ENCODE data around the gene KATNB1. TPM values are rescaled to one million over a fixed set of nuclear protein-coding genes. Genes with fewer than 3 reads are reported as not detected.
"Not testable (repeated sequence)": the region's sequence is repeated elsewhere in the genome, so short reads cannot be mapped to it uniquely, and the experiment has no call there.

KATNB1 gene
- total RNA-seq, 3 donors from 2014 or later (not counting 1 experiment from before 2014, with no cell fraction given) = 23.6 to 34.3 (median 29.7) TPM

GRCh38 chr16:57727610-57728009 is 8.0 kb upstream of the KATNB1 start:
- no peaks in the 10 kb centered on the region for H3K27me3 ChIP-seq (ENCODE audit: control insufficient read depth, insufficient read depth, low read length)
- intact Hi-C loops (cut with micrococcal nuclease) = no loop called here
- no peaks in the 10 kb centered on the region for H3K36me3 Mint-ChIP-seq
- no peaks in the 10 kb centered on the region for H3K27me3 Mint-ChIP-seq (ENCODE audit: low read depth in 2 of 2)
- H3K36me3 ChIP-seq (ENCODE audit: control insufficient read depth, insufficient read depth, low read length) = no peaks in the 10 kb centered on the region
- peaks cover 0 to 2% of the 10 kb centered on the region in 2 donors for H3K9me3 Mint-ChIP-seq
- no peaks in the 10 kb centered on the region for H3K4me1 ChIP-seq (ENCODE audit: control insufficient read depth, insufficient read depth, low read length)
- no peak overlapping the region for H3K4me3 Mint-ChIP-seq
- DNase-seq (no peak), ATAC-seq (no peak)
- H3K4me1 Mint-ChIP-seq = peaks cover under 1 to 8% of the 10 kb centered on the region in 2 donors
- no peak for TF ChIP-seq CTCF (IDR thresholded peaks at IDR 0.05)
- no peak overlapping the region for H3K27ac Mint-ChIP-seq
- no peak overlapping the region for H3K27ac ChIP-seq (ENCODE audit: low read length)
- 87% methylated on average over 4 of the region's 4 CpGs for WGBS (ENCODE audit: insufficient coverage)
- H3K9me3 ChIP-seq (ENCODE audit: control insufficient read depth, insufficient read depth, low read length) = no peaks in the 10 kb centered on the region
- H3K4me3 ChIP-seq (ENCODE audit: low read length) = no peak overlapping the region

DNA sequence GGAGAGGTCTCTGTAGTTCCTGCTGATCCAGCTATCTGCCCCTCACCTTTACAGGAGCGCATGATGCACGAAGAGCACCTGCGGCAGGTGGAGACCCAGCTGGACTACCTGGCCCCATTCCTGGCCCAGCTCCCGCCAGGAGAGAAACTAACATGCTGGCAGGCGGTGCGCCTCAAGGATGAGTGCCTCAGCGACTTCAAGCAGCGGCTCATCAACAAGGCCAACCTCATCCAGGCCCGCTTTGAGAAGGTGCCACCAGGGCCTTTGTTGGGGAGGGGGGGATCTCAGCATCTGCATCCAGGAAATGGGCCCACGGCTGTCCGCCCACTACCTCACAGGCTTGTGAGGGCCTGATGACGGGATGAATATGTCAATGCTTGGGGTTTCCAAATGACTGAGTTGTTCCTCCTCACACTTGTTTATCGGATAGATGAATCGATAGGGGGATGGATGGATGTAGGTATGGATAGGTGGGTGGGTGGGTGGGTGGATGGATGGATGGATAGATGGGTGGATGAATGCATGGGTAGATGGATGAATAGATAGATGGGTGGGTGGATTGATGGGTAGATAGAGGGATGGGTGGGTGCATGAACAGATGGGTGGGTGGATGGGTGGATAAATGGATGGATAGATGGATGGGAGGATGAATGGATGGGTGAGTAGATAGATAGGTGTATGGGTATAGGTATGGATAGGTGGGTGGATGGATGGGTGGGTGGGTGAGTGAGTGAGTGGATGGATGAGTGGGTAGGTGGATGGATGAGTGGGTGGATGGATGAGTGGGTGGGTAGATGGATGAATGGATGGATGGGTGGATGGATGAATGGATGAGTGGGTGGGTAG is 7.0 kb upstream of the KATNB1 start:
- Histone ChIP-seq H3K27ac (ENCODE audit: low read length) (no peak overlapping the region), H3K4me1 (ENCODE audit: control insufficient read depth, insufficient read depth, low read length) (no peaks in the 10 kb centered on the region), H3K36me3 (ENCODE audit: control insufficient read depth, insufficient read depth, low read length) (no peaks in the 10 kb centered on the region), H3K9me3 (ENCODE audit: control insufficient read depth, insufficient read depth, low read length) (no peaks in the 10 kb centered on the region), H3K4me3 (ENCODE audit: low read length) (no peak overlapping the region), H3K27me3 (ENCODE audit: control insufficient read depth, insufficient read depth, low read length) (no peaks in the 10 kb centered on the region)
- Mint-ChIP-seq H3K36me3 (no peaks in the 10 kb centered on the region), H3K9me3 (peaks cover 0 to 2% of the 10 kb centered on the region in 2 donors), H3K4me1 (peaks cover 8 to 13% of the 10 kb centered on the region in 2 donors), H3K27ac (no peak overlapping the region), H3K4me3 (no peak overlapping the region), H3K27me3 (ENCODE audit: low read depth in 2 of 2) (no peaks in the 10 kb centered on the region)
- intact Hi-C loops (cut with micrococcal nuclease) = no loop called here
- ATAC-seq (no peak), DNase-seq (no peak)
- no peak for TF ChIP-seq CTCF (IDR thresholded peaks at IDR 0.05)
- WGBS (ENCODE audit: insufficient coverage) = 96% methylated on average over 14 of the region's 14 CpGs

- H3K27me3 Mint-ChIP-seq (ENCODE audit: low read depth in 2 of 2) = no peaks in the 10 kb centered on the region
- H3K4me1 ChIP-seq (ENCODE audit: control insufficient read depth, insufficient read depth, low read length) = no peaks in the 10 kb centered on the region
- TF ChIP-seq CTCF (IDR thresholded peaks at IDR 0.05) = no peak
- H3K27me3 ChIP-seq (ENCODE audit: control insufficient read depth, insufficient read depth, low read length) = no peaks in the 10 kb centered on the region
- no peaks in the 10 kb centered on the region for H3K36me3 ChIP-seq (ENCODE audit: control insufficient read depth, insufficient read depth, low read length)
- no peak overlapping the region for H3K4me3 ChIP-seq (ENCODE audit: low read length)
- 94% methylated on average over 1 of the region's 1 CpG for whole genome bisulfite sequencing (ENCODE audit: insufficient coverage)
- H3K27ac ChIP-seq (ENCODE audit: low read length) = no peak overlapping the region
- no peak overlapping the region for H3K4me3 Mint-ChIP-seq
- intact Hi-C loops (cut with micrococcal nuclease) = no loop called here
- no peaks in the 10 kb centered on the region for H3K9me3 ChIP-seq (ENCODE audit: control insufficient read depth, insufficient read depth, low read length)
- DNase-seq (no peak), ATAC-seq (no peak)
- no peak overlapping the region for H3K27ac Mint-ChIP-seq
- H3K9me3 Mint-ChIP-seq = peaks cover 0 to 2% of the 10 kb centered on the region in 2 donors
- peaks cover 8 to 13% of the 10 kb centered on the region in 2 donors for H3K4me1 Mint-ChIP-seq
- no peaks in the 10 kb centered on the region for H3K36me3 Mint-ChIP-seq
Observed at GRCh38 chr16:57729182-57729484, 6.4 kb upstream of the KATNB1 start.

GRCh38 chr16:57729852-57730251 is 5.7 kb upstream of the KATNB1 start:
- H3K4me1 ChIP-seq (ENCODE audit: control insufficient read depth, insufficient read depth, low read length); intact Hi-C loops (cut with micrococcal nuclease); H3K27ac ChIP-seq (ENCODE audit: low read length); H3K27ac Mint-ChIP-seq; H3K4me3 Mint-ChIP-seq; H3K36me3 ChIP-seq (ENCODE audit: control insufficient read depth, insufficient read depth, low read length); H3K9me3 Mint-ChIP-seq; DNase-seq; ATAC-seq; H3K4me3 ChIP-seq (ENCODE audit: low read length); H3K36me3 Mint-ChIP-seq; H3K27me3 ChIP-seq (ENCODE audit: control insufficient read depth, insufficient read depth, low read length); H3K27me3 Mint-ChIP-seq (ENCODE audit: low read depth in 2 of 2); H3K9me3 ChIP-seq (ENCODE audit: control insufficient read depth, insufficient read depth, low read length): not testable (repeated sequence)
- H3K4me1 Mint-ChIP-seq = peaks cover 8 to 17% of the 10 kb centered on the region in 2 donors
- WGBS (ENCODE audit: insufficient coverage) = 93% methylated on average over 6 of the region's 6 CpGs
